ENCODE results near the gene CALCB.
"Not testable (repeated sequence)": the region's sequence is repeated elsewhere in the genome, so short reads cannot be mapped to it uniquely, and the experiment has no call there.

The CALCB gene

DNA sequence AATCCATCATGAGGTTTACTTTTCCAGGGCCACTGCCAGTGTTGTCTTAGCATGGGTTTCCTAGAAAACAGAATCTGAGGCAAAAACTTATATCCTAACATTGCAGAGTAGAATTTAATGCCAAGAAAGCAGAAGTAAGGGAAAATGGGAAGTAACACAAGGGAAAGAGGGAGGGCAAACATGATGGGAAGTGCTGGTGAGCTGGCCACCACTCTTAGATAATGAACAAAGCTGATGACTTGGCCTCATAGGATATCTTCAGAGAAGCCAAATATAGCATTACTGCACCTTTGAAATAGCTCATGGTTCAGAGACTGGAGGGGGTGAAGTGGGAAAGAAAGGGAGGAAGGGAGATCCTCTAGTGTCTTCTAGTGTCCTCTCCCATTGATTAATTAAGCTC is 24.8 kb upstream of the CALCB start:
- Histone ChIP-seq H3K4me3 (ENCODE audit: low read length) (no peak overlapping the region), H3K9ac (ENCODE audit: low read depth, low read length) (no peak overlapping the region), H3K4me1 (ENCODE audit: insufficient read depth, low read length) (no peaks in the 10 kb centered on the region), H3K27ac (ENCODE audit: low read depth, low read length) (no peak overlapping the region), H3K27me3 (ENCODE audit: insufficient read depth, low read length) (no peaks in the 10 kb centered on the region), H3K9me3 (ENCODE audit: insufficient read depth, low read depth, low read length) (no peaks in the 10 kb centered on the region), H3K36me3 (ENCODE audit: insufficient read depth, low read length) (no peaks in the 10 kb centered on the region)

GRCh38 chr11:15053191-15053685 is 20.2 kb upstream of the CALCB start:
- Histone ChIP-seq H3K9me3 (ENCODE audit: insufficient read depth, low read depth, low read length) (no peaks in the 10 kb centered on the region), H3K27me3 (ENCODE audit: insufficient read depth, low read length) (no peaks in the 10 kb centered on the region), H3K36me3 (ENCODE audit: insufficient read depth, low read length) (no peaks in the 10 kb centered on the region), H3K4me1 (ENCODE audit: insufficient read depth, low read length) (no peaks in the 10 kb centered on the region), H3K4me3 (ENCODE audit: low read length) (no peak overlapping the region), H3K27ac (ENCODE audit: low read depth, low read length) (no peak overlapping the region), H3K9ac (ENCODE audit: low read depth, low read length) (no peak overlapping the region)
- WGBS: 93% methylated on average over 1 of the region's 1 CpG

DNA sequence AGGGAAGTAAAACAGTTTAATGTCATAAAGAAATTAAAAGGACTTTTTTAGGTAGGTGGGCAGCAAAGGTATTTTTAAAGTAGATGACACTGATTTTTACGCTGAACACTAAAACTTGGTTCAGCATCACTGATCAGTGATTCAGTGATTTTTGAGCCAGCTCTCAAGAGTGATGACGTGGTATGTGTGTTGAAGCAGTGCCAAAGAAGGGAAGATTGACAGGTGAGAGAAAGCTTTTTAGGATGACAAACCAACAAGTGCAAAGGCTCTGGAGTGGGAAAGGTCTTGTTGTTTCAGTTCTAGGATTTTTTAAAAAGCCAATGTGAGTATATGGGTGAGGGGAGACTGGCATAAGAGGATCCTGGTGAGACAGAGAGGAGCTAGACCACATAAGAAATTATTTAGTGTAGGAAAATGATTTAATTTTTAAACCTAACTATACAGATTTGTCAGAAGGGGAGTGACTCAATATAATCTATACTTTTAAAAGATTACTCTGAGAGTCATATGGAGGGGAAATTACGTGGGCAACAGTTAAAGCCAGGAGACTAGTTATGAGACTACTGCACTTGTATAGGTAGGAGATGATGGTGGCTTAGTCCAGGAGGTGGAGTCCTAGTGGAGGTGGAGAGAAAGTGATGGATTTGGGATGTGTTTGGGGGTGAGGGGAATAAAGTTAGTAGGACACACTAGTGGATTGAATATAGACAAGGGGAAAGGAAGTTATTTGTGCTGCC is 17.6 kb upstream of the CALCB start:
- WGBS: 88% methylated on average over 3 of the region's 3 CpGs
- Histone ChIP-seq H3K36me3 (ENCODE audit: insufficient read depth, low read length) (no peaks in the 10 kb centered on the region), H3K27me3 (ENCODE audit: insufficient read depth, low read length) (no peaks in the 10 kb centered on the region), H3K4me3 (ENCODE audit: low read length) (no peak overlapping the region), H3K9ac (ENCODE audit: low read depth, low read length) (no peak overlapping the region), H3K9me3 (ENCODE audit: insufficient read depth, low read depth, low read length) (no peaks in the 10 kb centered on the region), H3K27ac (ENCODE audit: low read depth, low read length) (no peak overlapping the region), H3K4me1 (ENCODE audit: insufficient read depth, low read length) (no peaks in the 10 kb centered on the region)

DNA sequence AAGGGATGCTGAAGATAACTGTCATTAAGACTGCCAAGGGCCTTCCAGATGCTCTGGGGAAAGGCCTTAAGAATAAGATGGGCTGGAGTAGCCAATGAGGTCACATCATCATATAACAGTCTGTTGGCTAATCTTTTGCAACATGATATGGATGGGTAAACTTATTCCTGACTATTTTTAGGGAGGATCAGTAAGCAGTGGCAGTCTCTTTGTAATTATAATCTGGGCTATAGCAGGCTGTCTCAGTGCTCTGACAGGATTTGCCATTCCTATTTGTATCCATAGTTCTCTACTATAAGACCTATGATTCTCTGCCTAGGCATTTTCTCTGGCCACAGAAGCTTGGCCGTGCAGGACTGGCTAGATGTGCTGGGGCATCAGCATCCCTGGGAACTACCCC is 16.1 kb upstream of the CALCB start:
- Histone ChIP-seq H3K36me3 (ENCODE audit: insufficient read depth, low read length) (no peaks in the 10 kb centered on the region), H3K9me3 (ENCODE audit: insufficient read depth, low read depth, low read length) (no peaks in the 10 kb centered on the region), H3K4me1 (ENCODE audit: insufficient read depth, low read length) (no peaks in the 10 kb centered on the region), H3K4me3 (ENCODE audit: low read length) (no peak overlapping the region), H3K27me3 (ENCODE audit: insufficient read depth, low read length) (no peaks in the 10 kb centered on the region), H3K9ac (ENCODE audit: low read depth, low read length) (no peak overlapping the region), H3K27ac (ENCODE audit: low read depth, low read length) (no peak overlapping the region)
- 90% methylated on average over 1 of the region's 1 CpG for WGBS

DNA sequence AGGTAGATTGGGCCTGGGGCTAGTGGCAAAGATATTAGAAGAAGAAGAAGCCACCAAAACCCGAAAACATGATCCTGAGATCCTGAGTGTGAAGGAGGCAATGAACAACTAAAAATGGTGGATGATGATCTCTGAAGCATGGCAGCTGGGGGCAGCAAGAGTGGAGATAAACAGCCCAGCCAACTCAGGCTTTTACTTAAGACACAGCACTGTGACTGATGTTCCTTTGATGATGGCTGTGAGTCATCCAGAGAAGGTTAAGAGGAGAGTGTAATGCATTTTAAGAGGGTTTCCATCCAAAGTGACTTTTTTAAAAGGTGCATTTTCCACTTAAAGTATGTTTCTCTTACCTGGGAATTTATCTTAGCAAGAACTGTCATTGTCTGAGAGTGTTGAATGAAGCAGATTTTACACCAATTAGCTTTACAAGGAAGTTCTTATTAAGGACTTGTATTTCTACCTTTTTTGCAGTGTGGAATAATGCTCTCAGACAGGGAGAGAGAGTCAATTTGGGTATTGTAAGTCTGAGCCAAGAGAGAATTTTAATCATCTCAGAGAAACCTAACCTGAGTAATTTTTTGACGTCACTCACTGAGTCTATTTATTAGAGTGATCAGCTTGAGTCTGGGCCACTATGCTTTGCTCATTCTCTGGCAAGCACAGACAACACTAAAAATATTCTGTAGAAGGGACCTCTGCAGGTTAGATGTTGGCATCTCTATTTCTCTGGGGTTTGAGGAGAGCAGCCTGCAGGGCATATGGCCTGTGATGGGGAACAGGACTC is 14.1 kb upstream of the CALCB start:
- WGBS: 81% methylated on average over 2 of the region's 2 CpGs
- H3K36me3 ChIP-seq (ENCODE audit: insufficient read depth, low read length): no peaks in the 10 kb centered on the region
- no peak overlapping the region for H3K4me3 ChIP-seq (ENCODE audit: low read length)
- H3K9ac ChIP-seq (ENCODE audit: low read depth, low read length): no peak overlapping the region
- peaks cover 6% of the 10 kb centered on the region; the same call in 1 of the 2 replicates for H3K9me3 ChIP-seq (ENCODE audit: insufficient read depth, low read depth, low read length)
- H3K4me1 ChIP-seq (ENCODE audit: insufficient read depth, low read length): no peaks in the 10 kb centered on the region
- no peaks in the 10 kb centered on the region for H3K27me3 ChIP-seq (ENCODE audit: insufficient read depth, low read length)
- H3K27ac ChIP-seq (ENCODE audit: low read depth, low read length): no peak overlapping the region

DNA sequence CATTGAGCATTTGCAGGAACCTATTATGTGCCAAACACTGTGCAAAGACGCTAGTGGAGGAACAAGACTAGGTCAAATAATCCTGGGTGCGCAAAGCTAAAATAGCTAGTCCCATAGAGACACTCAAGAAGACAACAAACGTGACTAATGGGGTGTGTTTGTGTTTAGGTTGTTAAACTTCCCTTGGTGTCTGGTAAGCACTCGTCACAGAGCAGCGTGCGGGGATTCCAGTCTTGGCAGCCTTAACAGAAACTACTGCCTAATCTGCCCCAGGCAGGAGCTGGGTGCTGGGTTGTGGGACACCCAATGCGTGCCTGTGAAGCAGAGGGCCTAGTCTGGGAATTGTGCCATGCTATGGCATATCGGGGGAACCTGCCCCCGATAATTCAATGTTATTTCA is 10.8 kb upstream of the CALCB start:
- H3K9me3 ChIP-seq (ENCODE audit: insufficient read depth, low read depth, low read length): peaks cover 6% of the 10 kb centered on the region; the same call in 1 of the 2 replicates
- no peaks in the 10 kb centered on the region for H3K27me3 ChIP-seq (ENCODE audit: insufficient read depth, low read length)
- no peaks in the 10 kb centered on the region for H3K36me3 ChIP-seq (ENCODE audit: insufficient read depth, low read length)
- H3K9ac ChIP-seq (ENCODE audit: low read depth, low read length): no peak overlapping the region
- H3K4me1 ChIP-seq (ENCODE audit: insufficient read depth, low read length): no peaks in the 10 kb centered on the region
- no peak overlapping the region for H3K27ac ChIP-seq (ENCODE audit: low read depth, low read length)
- H3K4me3 ChIP-seq (ENCODE audit: low read length): no peak overlapping the region
- WGBS: 96% methylated on average over 9 of the region's 9 CpGs

DNA sequence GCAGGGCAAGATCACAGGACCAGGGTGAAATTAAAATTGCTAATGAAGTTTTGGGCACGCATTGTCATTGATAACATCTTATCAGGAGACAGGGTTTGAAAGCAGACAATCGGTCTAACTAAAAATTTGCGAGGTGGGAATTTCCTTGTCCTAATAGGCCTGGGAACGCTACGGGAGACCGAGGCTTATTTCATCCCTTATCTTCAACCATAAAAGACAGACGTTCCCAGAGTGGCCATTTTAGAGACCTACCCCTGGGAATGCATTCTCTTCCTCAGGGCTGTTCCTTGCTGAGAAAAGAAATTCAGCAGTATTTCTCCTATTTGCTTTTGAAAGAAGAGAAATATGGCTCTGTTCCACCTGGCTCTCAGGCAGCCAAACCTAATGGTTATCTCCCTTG is 3.6 kb upstream of the CALCB start:
- H3K27ac ChIP-seq (ENCODE audit: low read depth, low read length); H3K4me3 ChIP-seq (ENCODE audit: low read length); H3K4me1 ChIP-seq (ENCODE audit: insufficient read depth, low read length); H3K9ac ChIP-seq (ENCODE audit: low read depth, low read length); H3K36me3 ChIP-seq (ENCODE audit: insufficient read depth, low read length): not testable (repeated sequence)
- Histone ChIP-seq H3K27me3 (ENCODE audit: insufficient read depth, low read length) (peaks cover 33% of the 10 kb centered on the region), H3K9me3 (ENCODE audit: insufficient read depth, low read depth, low read length) (peaks cover 12% of the 10 kb centered on the region)
- 96% methylated on average over 7 of the region's 7 CpGs for WGBS

DNA sequence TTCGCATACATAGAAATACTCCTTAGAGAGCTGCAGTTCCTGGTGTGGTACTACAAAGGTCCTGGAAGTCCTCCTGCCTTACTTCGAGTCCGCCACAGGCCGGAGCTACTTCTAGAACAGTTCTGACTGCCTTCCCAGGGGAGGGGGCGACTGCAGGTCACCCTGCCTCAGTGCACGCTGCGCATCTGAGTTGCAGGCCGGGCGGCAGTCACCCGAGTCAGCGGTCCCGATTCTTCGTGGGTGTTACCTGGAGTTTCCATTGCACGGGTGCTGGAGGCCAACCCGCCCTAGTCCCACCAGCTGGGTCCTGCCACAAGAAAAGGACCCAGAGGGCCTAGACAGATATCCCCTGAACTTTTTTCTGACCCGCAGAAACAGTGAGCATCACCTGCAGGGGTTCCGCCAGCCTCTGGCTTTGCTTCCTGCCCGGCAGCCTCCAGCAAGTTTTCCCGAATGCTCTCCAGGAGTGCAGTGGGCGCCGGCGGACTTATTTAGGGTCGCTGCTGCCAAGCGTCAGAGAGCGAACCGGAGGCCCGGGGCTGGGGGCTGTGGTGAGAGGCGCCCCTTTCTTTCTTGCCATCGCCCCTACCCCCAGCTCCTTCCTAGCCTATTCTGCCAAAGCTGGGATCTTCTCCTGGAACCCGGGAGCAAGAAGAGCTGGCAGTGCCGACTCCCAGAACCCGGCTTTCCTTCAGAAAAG is 1.7 kb upstream of the CALCB start:
- Histone ChIP-seq H3K9ac (ENCODE audit: low read depth, low read length) (no peak overlapping the region), H3K4me1 (ENCODE audit: insufficient read depth, low read length) (peaks cover under 1% of the 10 kb centered on the region; the same call in 1 of the 2 replicates), H3K9me3 (ENCODE audit: insufficient read depth, low read depth, low read length) (peaks cover 12% of the 10 kb centered on the region), H3K4me3 (ENCODE audit: low read length) (no peak overlapping the region), H3K27me3 (ENCODE audit: insufficient read depth, low read length) (peaks cover 33% of the 10 kb centered on the region), H3K36me3 (ENCODE audit: insufficient read depth, low read length) (no peaks in the 10 kb centered on the region), H3K27ac (ENCODE audit: low read depth, low read length) (no peak overlapping the region)
- WGBS: 92% methylated on average over 32 of the region's 32 CpGs

DNA sequence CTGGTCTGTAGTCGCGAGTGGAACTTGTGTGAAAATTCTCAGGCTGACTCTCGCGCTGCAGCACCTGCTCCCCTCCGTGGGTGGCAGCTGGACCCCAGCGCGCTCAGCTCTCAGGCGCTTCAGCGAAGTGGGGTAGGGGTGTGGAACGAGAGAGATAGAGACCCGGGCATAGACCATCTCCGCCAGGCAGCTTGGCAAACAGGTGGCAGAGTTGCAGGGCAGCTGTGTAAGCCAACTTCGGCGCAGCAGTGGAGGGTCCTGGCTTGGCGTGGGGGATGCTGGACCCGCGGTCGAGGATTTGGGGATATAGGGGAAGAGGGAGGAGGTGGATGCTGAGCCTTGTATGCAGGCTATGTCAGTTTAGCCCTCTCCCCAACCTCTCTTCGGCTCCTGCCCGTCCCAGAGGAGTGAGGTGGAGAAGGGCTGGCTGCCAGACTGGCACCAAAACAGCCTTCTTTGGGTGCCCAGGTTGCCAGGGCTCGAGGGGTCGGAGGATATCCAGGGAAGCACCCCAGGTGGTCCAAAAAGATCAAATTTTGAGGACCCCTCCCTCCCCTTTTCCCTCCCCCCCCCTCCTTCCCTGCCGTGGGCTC is 746 bp upstream of the CALCB start:
- Histone ChIP-seq H3K27me3 (ENCODE audit: insufficient read depth, low read length) (peaks cover 33% of the 10 kb centered on the region), H3K4me1 (ENCODE audit: insufficient read depth, low read length) (peaks cover 4% of the 10 kb centered on the region; the same call in 1 of the 2 replicates), H3K27ac (ENCODE audit: low read depth, low read length) (no peak overlapping the region), H3K4me3 (ENCODE audit: low read length) (peak overlapping the region; percentile 58), H3K9ac (ENCODE audit: low read depth, low read length) (no peak overlapping the region), H3K36me3 (ENCODE audit: insufficient read depth, low read length) (no peaks in the 10 kb centered on the region), H3K9me3 (ENCODE audit: insufficient read depth, low read depth, low read length) (peaks cover 12% of the 10 kb centered on the region)
- WGBS: 89% methylated on average over 21 of the region's 23 CpGs

DNA sequence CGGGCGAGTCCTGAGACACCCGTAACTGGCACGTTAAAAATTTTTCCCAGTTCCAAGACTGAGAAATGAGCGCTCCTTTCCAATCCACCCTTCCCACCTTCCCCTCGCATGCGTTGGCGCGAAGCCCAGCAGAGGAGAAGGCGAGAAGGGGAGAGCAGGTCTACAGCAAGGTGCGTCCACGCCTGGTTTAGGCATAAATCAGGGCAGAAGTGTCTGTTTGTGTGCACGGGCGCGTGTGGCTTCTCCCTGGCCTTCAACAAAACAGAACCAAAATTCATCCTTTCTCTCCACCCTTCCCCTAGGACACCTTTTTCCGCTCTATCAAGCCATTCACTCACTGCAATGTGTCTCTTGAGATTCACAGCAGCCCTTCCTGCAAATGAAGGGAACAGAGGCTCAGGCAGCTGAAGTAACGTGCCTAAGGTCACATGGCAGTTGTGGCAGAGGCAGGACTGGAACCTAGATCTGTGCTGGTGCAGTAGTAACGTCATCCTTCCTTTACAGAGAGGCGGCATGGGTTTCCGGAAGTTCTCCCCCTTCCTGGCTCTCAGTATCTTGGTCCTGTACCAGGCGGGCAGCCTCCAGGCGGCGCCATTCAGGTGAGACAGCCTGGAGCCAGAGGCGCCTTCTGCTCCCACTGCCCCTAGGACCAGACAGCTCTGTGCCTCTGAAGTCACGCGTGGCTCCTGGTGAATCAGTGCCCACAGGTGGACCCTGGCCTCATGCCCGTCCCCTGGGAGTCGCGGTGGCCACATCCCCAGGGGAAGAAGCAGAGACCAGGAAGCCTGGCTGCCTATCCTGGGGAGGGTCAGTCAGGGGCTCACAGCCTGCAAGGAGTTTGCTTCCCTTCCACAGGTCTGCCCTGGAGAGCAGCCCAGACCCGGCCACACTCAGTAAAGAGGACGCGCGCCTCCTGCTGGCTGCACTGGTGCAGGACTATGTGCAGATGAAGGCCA is 1.1 kb downstream of the CALCB start:
- H3K9me3 ChIP-seq (ENCODE audit: insufficient read depth, low read depth, low read length): peaks cover 7% of the 10 kb centered on the region; the same call in 1 of the 2 replicates
- H3K4me1 ChIP-seq (ENCODE audit: insufficient read depth, low read length): peaks cover 4% of the 10 kb centered on the region; the same call in 1 of the 2 replicates
- peaks cover 33% of the 10 kb centered on the region for H3K27me3 ChIP-seq (ENCODE audit: insufficient read depth, low read length)
- no peaks in the 10 kb centered on the region for H3K36me3 ChIP-seq (ENCODE audit: insufficient read depth, low read length)
- no peak overlapping the region for H3K27ac ChIP-seq (ENCODE audit: low read depth, low read length)
- H3K9ac ChIP-seq (ENCODE audit: low read depth, low read length): no peak overlapping the region
- peak overlapping the region; percentile 58 for H3K4me3 ChIP-seq (ENCODE audit: low read length)
- WGBS: 9% methylated on average over 33 of the region's 33 CpGs
